ENCODE measurements around the gene APOA5.

APOA5 gene

DNA sequence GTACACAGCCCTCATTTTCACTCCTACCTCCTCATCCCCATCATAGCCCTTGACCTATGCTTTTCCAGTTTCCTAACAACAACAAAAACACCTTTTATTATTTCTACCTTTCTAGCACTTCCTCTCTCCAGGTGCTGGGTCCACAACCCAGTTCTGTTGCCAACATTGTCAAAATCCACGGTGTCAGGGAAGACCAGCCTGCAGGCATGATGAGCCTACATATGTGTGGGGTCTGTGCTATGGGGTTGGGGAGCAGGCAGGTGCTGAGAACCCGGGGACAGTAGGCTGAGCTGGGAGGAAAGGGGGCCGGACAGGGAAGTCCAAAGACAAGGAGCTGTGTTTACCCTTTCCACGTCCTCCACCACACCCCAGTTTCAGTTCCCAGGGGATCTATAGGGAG lies 3.1 kb downstream of the APOA5 start:
- peak overlapping the region; percentile 90 for H3K4me3 ChIP-seq (ENCODE audit: low read depth, low read length)
- no peak for TF ChIP-seq CTCF (IDR thresholded peaks at IDR 0.05; ENCODE audit: low read depth, low read length)

- TF ChIP-seq CTCF (IDR thresholded peaks at IDR 0.05; ENCODE audit: low read depth, low read length), result no peak
- H3K4me3 ChIP-seq (ENCODE audit: low read depth, low read length), result peak within 1 kb of the TSS; percentile 90
These were observed 3.7 kb downstream of the APOA5 start, which contains the start of gene ZPR1 for GRCh38 chr11:116787786-116788486. ZPR1 (minus strand) TSS chr11:116788023; CDS start chr11:116787990, 33 bp downstream.

DNA sequence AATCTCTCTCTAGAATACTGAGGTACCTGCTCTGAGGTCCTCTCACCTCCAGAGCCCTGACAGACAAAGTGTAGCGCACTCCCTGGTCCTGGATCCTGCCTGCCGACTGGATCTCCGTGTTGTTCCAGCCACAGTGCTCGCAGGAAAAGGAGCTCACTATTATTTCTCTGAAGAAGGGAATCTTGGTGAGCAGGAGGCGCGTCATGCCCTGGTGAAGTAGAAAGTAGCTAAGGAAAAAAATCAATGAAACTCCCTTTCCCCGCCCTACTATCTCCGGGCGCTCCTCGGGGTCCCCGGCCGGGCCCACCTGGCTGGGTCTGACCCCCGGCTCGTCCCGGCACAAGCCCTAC lies 4.3 kb downstream of the APOA5 start:
- H3K4me3 ChIP-seq (ENCODE audit: low read depth, low read length), result peak overlapping the region; percentile 90

GRCh38 chr11:116786966-116787365 lies 4.7 kb downstream of the APOA5 start:
- no peak for TF ChIP-seq CTCF (IDR thresholded peaks at IDR 0.05; ENCODE audit: low read depth, low read length)
- peak overlapping the region; percentile 90 for H3K4me3 ChIP-seq (ENCODE audit: low read depth, low read length)

More for the DNA sequence above, 4.3 kb downstream of the APOA5 start:
- TF ChIP-seq CTCF (IDR thresholded peaks at IDR 0.05; ENCODE audit: low read depth, low read length), result no peak

DNA sequence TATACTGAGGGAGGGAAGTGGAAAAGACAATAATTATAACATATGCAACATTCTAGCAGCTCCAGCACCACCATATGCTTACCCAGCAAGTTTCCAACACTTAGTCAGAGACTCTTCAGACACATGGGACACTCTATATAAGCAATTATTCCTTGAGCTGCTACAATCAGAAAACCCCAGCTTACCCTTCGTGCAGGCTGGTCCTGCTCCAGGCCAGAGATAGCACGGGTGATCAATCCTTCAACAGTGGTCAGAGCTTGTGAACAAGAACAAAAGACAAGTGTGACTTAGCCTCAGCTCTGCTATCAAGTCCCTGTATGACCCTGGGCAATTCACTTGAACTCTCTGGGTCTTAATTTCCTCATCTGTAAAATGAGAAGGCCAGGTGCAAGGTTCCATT lies 5.4 kb downstream of the APOA5 start:
- H3K4me3 ChIP-seq (ENCODE audit: low read depth, low read length), result no peak overlapping the region
- TF ChIP-seq CTCF (IDR thresholded peaks at IDR 0.05; ENCODE audit: low read depth, low read length), result no peak

- no peak overlapping the region for H3K4me3 ChIP-seq (ENCODE audit: low read depth, low read length)
- TF ChIP-seq CTCF (IDR thresholded peaks at IDR 0.05; ENCODE audit: low read depth, low read length), result no peak
These were observed 9.0 kb downstream of the APOA5 start for GRCh38 chr11:116782728-116783127.

GRCh38 chr11:116778556-116778955 lies 13.1 kb downstream of the APOA5 start:
- H3K4me3 ChIP-seq (ENCODE audit: low read depth, low read length), result no peak overlapping the region
- TF ChIP-seq CTCF (IDR thresholded peaks at IDR 0.05; ENCODE audit: low read depth, low read length), result no peak

All from WI38 (cell line).